AG10803 (cell line): ENCODE results near the gene CTSW.
"Not testable (repeated sequence)": the region's sequence is repeated elsewhere in the genome, so short reads cannot be mapped to it uniquely, and the experiment has no call there.

Experiments used
- DNase-seq: peaks from one replicate; pipeline ENCODE4 v3.0.0; 2010; ENCODE audit warnings: low read depth
- H3K4me3 ChIP-seq: 2 replicates; pipeline ENCODE4 v1.5.1; 2011; ENCODE audit warnings: mild to moderate bottlenecking, low read length, control low read depth
- TF ChIP-seq, protein P1 (sequence below): conservative IDR thresholded peaks from 2 replicates; pipeline ENCODE4 v1.5.1; 2011; ENCODE audit warnings: mild to moderate bottlenecking, low read length, control low read depth, inconsistent platforms

Gene CTSW

DNA sequence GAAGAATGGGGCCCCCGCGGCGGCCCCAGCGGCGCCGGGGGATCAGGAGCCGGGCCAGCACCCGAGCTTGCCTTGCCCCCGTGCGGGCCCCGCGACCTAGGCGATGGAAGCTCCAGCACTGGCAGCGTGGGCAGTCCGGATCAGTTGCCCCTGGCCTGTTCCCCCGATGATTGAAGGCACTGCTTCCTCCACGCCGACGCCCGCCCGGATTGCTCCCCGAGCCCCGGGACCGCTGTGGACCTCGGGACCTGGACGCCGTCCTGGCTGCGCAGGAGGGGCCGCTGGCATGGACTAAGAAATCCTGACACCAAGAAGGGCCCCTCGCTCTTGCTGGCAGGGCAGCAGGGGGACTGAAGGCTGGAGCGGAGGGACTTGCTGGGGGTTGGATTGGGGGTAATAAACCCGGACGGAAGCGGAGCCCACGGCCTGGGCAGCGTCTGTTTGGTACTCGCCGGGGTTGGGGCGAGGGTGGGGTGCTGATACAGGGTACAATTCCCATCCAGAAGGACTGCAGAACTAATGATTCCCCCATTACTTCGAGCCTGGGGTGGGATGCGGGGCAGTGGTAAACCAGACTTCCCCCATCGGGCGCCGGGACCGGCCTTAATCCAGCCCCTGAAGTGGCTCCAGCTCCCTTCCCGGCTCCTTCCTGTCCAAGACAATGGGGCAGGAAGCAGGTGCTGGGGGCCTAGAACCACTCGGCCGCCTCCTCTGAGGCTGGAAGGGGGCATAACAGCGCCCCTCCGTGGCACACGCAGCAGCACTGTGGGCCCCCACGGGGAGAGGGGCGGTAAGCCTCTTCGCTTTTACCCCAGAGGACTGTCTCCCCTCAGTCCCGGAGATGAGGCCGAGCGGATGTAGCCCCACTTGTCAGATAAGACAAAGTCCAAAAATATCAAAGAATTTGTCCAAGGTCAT is 11.8 kb downstream of the CTSW start:
- TF ChIP-seq, protein P1, sequence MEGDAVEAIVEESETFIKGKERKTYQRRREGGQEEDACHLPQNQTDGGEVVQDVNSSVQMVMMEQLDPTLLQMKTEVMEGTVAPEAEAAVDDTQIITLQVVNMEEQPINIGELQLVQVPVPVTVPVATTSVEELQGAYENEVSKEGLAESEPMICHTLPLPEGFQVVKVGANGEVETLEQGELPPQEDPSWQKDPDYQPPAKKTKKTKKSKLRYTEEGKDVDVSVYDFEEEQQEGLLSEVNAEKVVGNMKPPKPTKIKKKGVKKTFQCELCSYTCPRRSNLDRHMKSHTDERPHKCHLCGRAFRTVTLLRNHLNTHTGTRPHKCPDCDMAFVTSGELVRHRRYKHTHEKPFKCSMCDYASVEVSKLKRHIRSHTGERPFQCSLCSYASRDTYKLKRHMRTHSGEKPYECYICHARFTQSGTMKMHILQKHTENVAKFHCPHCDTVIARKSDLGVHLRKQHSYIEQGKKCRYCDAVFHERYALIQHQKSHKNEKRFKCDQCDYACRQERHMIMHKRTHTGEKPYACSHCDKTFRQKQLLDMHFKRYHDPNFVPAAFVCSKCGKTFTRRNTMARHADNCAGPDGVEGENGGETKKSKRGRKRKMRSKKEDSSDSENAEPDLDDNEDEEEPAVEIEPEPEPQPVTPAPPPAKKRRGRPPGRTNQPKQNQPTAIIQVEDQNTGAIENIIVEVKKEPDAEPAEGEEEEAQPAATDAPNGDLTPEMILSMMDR: peak; percentile 31
- H3K4me3 ChIP-seq: peak overlapping the region; percentile 75
- no peak for DNase-seq

GRCh38 chr11:65892137-65892540 is 12.5 kb downstream of the CTSW start:
- DNase-seq: not testable (repeated sequence)
- peak overlapping the region; percentile 75 for H3K4me3 ChIP-seq

- TF ChIP-seq, protein P1: no peak
- peak overlapping the region; percentile 75 for H3K4me3 ChIP-seq
- no peak for DNase-seq
Measured at GRCh38 chr11:65892661-65893317, 13.2 kb downstream of the CTSW start.

GRCh38 chr11:65894034-65894591 is 14.5 kb downstream of the CTSW start:
- no peak for DNase-seq
- TF ChIP-seq, protein P1: no peak
- H3K4me3 ChIP-seq: no peak overlapping the region

GRCh38 chr11:65895482-65895981 is 15.9 kb downstream of the CTSW start:
- DNase-seq: no peak
- H3K4me3 ChIP-seq: no peak overlapping the region
- TF ChIP-seq, protein P1: no peak

DNA sequence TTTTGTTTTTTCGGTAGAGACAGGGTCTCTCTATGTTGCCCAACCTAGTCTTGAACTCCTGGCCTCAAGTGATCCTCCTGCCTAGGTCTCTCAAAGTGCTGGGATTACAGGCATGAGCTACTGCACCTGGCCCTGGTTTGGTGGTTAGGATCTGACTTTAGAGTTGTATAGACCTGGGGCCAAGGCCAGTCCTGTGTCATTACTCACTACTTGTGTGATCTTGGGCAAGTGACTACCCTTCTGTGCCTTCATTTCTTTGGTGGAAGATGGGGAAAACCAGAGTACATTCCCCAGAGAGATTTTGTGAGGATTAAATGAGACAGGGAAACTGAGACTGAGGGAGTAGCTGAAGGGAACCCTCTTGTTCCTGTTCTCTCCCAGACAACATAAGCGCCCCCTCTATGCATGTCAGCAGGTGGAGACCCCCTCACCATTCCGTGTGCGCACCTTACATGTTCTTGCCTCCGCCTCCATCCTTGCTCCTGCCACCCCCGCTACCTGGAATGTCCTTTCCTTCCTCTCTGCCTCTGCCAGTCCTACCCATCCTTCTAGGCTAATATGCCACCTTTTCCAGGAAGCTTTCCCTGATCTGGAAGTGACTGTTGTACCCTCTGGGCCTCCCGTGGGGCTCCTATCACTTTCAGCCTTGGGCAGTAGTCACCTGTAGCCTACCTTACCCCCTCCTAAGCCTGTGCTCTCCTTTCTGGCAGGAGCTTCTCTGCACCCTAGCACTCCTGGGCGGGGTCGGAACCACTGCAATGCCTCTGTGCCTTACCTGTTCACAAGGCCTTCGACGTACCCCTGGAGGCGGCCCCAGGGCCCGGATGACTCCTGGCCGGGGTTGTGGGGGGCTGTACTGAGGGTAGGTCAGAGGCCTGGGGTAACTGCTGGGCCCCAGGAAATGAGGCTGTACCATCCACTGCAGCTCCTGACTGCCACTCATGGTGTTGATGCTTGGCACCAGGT is 16.7 kb downstream of the CTSW start:
- TF ChIP-seq, protein P1: no peak
- no peak for DNase-seq
- H3K4me3 ChIP-seq: peak overlapping the region; percentile 20; the same call in 1 of the 2 replicates
